HEK293T (cell line): Measurements from ENCODE around the gene PRKG1.

ENCODE experiments used
- BHLHE40 ChIP-seq: fragments of 450-650 bp; IDR thresholded peaks from 2 replicates; pipeline ENCODE4 v1.6.1; 2016; ENCODE audit warnings: mild to moderate bottlenecking, moderate library complexity, borderline replicate concordance
- CTBP1 ChIP-seq: fragments of 450-650 bp; IDR thresholded peaks from 2 replicates; pipeline ENCODE4 v1.6.1; 2016; ENCODE audit warnings: borderline replicate concordance
- ELF4 ChIP-seq: fragments of 450-650 bp; IDR thresholded peaks from 2 replicates; pipeline ENCODE4 v1.6.1; 2017; ENCODE audit warnings: antibody characterized with exemption
- FOXA1 ChIP-seq: fragments of 450-650 bp; IDR thresholded peaks from 2 replicates; pipeline ENCODE4 v1.6.1; 2016; ENCODE audit warnings: mild to moderate bottlenecking
- HDGF ChIP-seq: fragments of 450-650 bp; IDR thresholded peaks from 2 replicates; pipeline ENCODE4 v1.6.1; 2017; ENCODE audit warnings: antibody characterized with exemption, borderline replicate concordance
- LEF1 ChIP-seq: fragments of 450-650 bp; IDR thresholded peaks from 2 replicates; pipeline ENCODE4 v1.6.1; 2017; ENCODE audit warnings: mild to moderate bottlenecking, borderline replicate concordance
- SUZ12 ChIP-seq: fragments of 450-650 bp; IDR thresholded peaks from 2 replicates; pipeline ENCODE4 v1.6.1; 2016; ENCODE audit warnings: mild to moderate bottlenecking
- TARDBP ChIP-seq: fragments of 450-650 bp; IDR thresholded peaks from 2 replicates; pipeline ENCODE4 v1.6.1; 2016

- TF ChIP-seq LEF1 (no peak), HDGF (no peak), FOXA1 (no peak), ELF4 (no peak), SUZ12 (no peak), CTBP1 (no peak), BHLHE40 (no peak), TARDBP (no peak)
These were observed 130.4 kb downstream of the PRKG1 start for GRCh38 chr10:51204701-51205100.
